Activated naive CD8-positive, alpha-beta T cell treated with anti-CD3 and anti-CD28 coated beads for 36 hours (primary cell): ENCODE measurements around the gene PAQR5. TPM values are rescaled to one million over a fixed set of nuclear protein-coding genes. Genes with fewer than 3 reads are reported as not detected.
A peak's percentile ranks its signal among the peaks of the same experiment; 100 is the strongest.

Experiments used
- DNase-seq: peaks from one replicate; pipeline ENCODE4 v3.0.0; 2021
- H3K27ac Mint-ChIP-seq: one replicate; pipeline ENCODE4 v1.8.0; 2022; ENCODE audit warnings: mild to moderate bottlenecking, moderate library complexity, mixed read lengths
- H3K27me3 Mint-ChIP-seq: one replicate; pipeline ENCODE4 v1.8.0; 2022; ENCODE audit warnings: mild to moderate bottlenecking, mixed read lengths
- H3K36me3 Mint-ChIP-seq: one replicate; pipeline ENCODE4 v1.8.0; 2021; ENCODE audit warnings: mild to moderate bottlenecking, mixed read lengths
- H3K4me1 Mint-ChIP-seq: one replicate; pipeline ENCODE4 v1.8.0; 2021; ENCODE audit warnings: mixed read lengths
- H3K4me3 Mint-ChIP-seq: one replicate; pipeline ENCODE4 v1.8.0; 2022; ENCODE audit warnings: mild to moderate bottlenecking, moderate library complexity, mixed read lengths
- H3K9me3 Mint-ChIP-seq: one replicate; pipeline ENCODE4 v1.8.0; 2022; ENCODE audit warnings: mixed read lengths
- total RNA-seq, 2 experiments: library from RNA; stranded (reverse); gene quantifications; one replicate each; pipeline ENCODE4 v1.2.3, GENCODE V29; 2021

Gene PAQR5
- total RNA-seq, 2 experiments from 2014 or later: 0.06 to 0.23 TPM

DNA sequence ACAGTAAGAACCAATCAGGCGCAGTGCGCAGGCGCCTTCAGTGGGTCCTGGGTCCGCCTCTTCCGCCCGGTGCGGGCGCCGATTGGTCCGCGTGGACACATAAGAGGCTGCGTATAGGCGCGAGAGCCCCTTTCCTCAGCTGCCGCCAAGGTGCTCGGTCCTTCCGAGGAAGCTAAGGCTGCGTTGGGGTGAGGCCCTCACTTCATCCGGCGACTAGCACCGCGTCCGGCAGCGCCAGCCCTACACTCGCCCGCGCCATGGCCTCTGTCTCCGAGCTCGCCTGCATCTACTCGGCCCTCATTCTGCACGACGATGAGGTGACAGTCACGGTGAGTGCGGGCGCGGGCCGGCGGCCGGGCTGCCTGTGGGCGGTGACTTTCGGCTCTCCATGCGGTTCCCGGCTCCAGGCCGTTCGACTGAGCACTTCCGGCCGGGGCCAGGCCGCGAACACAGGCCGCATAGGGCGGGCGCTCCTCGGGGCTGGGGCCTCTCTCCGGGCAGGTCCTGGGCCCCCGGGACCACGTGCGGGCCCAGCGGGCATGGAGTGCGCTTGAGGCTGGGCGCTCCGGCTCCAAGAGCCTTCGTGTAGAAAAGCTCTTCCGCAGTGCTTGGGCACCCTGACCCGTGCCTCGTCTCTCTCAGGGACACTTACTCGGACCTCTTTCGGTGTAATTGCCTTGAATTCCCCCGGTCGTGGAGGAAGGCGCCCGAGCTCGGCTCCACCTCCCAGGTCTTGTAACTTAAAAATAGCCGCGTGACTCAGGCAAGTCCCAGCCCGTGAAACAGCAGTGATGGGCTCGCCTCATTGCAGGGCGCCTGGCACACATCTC is 154.2 kb downstream of the PAQR5 start, which contains the start of gene RPLP1:
TSS of gene RPLP1 (plus strand) at position 127 of the 830 bp plus-strand sequence. CDS start at position 258, 131 bp downstream.
- Mint-ChIP-seq H3K27me3 (no peaks in the 10 kb centered on the region), H3K4me1 (peaks cover 24% of the 10 kb centered on the region), H3K4me3 (peak within 1 kb of the TSS; percentile 99), H3K27ac (peak within 1 kb of the TSS; percentile 98), H3K9me3 (no peaks in the 10 kb centered on the region), H3K36me3 (peaks cover 51% of the 10 kb centered on the region)
- peak; percentile 94 for DNase-seq

DNA sequence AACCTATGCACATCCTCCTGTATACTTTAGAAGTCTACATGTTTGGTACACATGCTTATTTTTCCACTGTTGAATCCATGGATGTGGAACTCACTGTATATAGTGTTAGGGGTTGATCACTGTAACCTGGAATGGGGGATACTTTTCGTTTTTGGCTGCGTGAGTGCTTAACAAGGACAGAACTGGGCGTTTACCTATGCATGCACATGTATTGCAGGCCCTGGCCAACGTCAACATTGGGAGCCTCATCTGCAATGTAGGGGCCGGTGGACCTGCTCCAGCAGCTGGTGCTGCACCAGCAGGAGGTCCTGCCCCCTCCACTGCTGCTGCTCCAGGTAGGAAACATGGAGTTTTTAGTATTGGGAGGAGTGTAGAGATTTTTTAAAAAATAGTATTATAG is 156.2 kb downstream of the PAQR5 start:
- H3K36me3 Mint-ChIP-seq: peaks cover 45% of the 10 kb centered on the region
- peak overlapping the region; percentile 98 for H3K27ac Mint-ChIP-seq
- H3K4me1 Mint-ChIP-seq: peaks cover 24% of the 10 kb centered on the region
- peak overlapping the region; percentile 99 for H3K4me3 Mint-ChIP-seq
- H3K9me3 Mint-ChIP-seq: no peaks in the 10 kb centered on the region
- no peak for DNase-seq
- H3K27me3 Mint-ChIP-seq: no peaks in the 10 kb centered on the region

DNA sequence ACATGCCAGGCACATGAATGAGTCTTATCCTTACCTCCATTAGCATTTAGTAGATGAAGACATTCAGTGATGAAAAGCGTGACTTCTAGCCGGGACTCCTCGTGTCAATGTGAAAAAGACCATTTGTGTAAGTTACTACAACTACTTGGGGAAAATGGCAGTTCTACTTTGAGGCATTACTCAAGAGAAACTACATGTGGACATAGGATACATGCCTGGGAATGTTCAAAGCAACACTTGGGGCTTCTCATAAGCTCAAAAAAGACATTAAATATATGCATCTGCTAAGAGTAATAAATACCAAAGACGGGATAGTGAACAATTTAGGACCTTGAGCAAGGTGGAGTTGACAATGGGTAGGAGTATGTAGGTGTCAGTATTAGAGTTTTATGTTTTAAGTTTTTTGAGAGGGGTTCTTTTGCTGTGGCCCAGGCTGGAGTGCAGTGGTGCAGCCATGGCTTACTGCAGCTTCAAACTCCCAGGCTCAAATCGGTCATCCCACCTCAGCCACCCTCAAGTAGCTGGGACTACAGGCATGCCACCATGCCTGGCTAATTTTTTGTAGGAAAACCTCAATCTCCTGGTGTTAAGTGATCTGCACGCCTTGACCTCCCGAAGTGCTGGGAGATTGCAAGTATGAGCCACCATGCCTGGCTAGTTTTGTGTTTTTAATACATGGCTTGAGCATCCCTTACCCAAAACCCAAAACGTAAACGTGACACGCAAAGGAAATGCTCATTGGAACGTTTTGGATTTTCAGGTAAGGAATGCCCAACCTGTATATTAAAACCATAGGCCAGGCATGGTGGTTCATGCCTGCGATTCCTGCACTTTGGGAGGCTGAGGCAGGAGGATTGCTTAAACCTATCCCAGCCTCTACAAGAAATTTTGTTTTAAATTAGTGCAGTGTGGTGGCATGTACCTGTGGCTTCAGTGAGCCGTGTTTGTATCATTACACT is 157.8 kb downstream of the PAQR5 start:
- Mint-ChIP-seq H3K27me3 (no peaks in the 10 kb centered on the region), H3K36me3 (peaks cover 45% of the 10 kb centered on the region), H3K4me1 (peaks cover 28% of the 10 kb centered on the region), H3K4me3 (peak overlapping the region; percentile 56), H3K27ac (peak overlapping the region; percentile 47), H3K9me3 (no peaks in the 10 kb centered on the region)
- no peak for DNase-seq

Other genes starting within 250 kb of the PAQR5 start
- gene GLCE, start 138.3 kb upstream of the PAQR5 start, total RNA-seq: 1 to 10 TPM; 4.6 to 5.0 TPM
- gene KIF23, start 115.4 kb downstream of the PAQR5 start, total RNA-seq: 10 to 100 TPM; 57.3 to 63.5 TPM
- 1,000 to 10,000 TPM; 2,276 to 2,343 TPM for gene RPLP1, start 153.9 kb downstream of the PAQR5 start, total RNA-seq